OCI-LY7 (cell line): ENCODE results near the gene CRYZL1. TPM values are rescaled to one million over a fixed set of nuclear protein-coding genes. Genes with fewer than 3 reads are reported as not detected.

Experiments
- BruUV-seq: library from RNA; stranded (reverse); fragments of 400-500 nt; replicated peaks from 2 replicates; lab custom pipeline; 2021; lab: Mats Ljungman, UMichigan
- CTCF ChIA-PET: fragments of 300-600 bp; sonication (Branson Sonifier 250); formaldehyde crosslinking; loops from one replicate; lab custom pipeline; 2022; ENCODE audit warnings: antibody characterized with exemption; ENCODE audit not compliant: unreplicated experiment; lab: Charles Lee
- POLR2A ChIA-PET: fragments of 300-600 bp; sonication (Branson Sonifier 250); formaldehyde crosslinking; loops from one replicate; lab custom pipeline; 2022; ENCODE audit warnings: antibody characterized with exemption; lab: Charles Lee
- DNase-seq: peaks from one replicate; pipeline ENCODE4 v3.0.0-alpha.2; 2015; ENCODE audit warnings: low spot score
- H2AFZ ChIP-seq: fragments of 200-600 bp; sonication (generic), shearing (Covaris generic); 2 replicates; pipeline ENCODE4 v1.6.1; 2014; ENCODE audit warnings: mild to moderate bottlenecking, antibody characterized with exemption, low read length, moderate library complexity
- H3K27ac ChIP-seq: fragments of 200-600 bp; sonication (generic); 2 replicates; pipeline ENCODE4 v1.5.1; 2014; ENCODE audit warnings: mixed run types, low read depth, mild to moderate bottlenecking, moderate library complexity, low read length, inconsistent platforms; ENCODE audit not compliant: poor library complexity, severe bottlenecking
- H3K36me3 ChIP-seq: fragments of 200-600 bp; sonication (generic); 2 replicates; pipeline ENCODE4 v1.6.1; 2014; ENCODE audit warnings: mild to moderate bottlenecking, antibody characterized with exemption, low read length, moderate library complexity, mixed read lengths; ENCODE audit not compliant: insufficient read depth
- H3K4me1 ChIP-seq: fragments of 200-600 bp; sonication (generic); 2 replicates; pipeline ENCODE4 v1.5.1; 2014; ENCODE audit warnings: mild to moderate bottlenecking, low read length; ENCODE audit not compliant: insufficient read depth, poor library complexity, severe bottlenecking
- H3K4me2 ChIP-seq: fragments of 200-600 bp; sonication (generic); 2 replicates; pipeline ENCODE4 v1.6.1; 2014; ENCODE audit warnings: mild to moderate bottlenecking, low read length
- H3K4me3 ChIP-seq: fragments of 200-600 bp; sonication (generic); 2 replicates; pipeline ENCODE4 v1.5.1; 2014; ENCODE audit warnings: mild to moderate bottlenecking, low read depth, low read length; ENCODE audit not compliant: poor library complexity, severe bottlenecking
- H3K79me2 ChIP-seq: fragments of 200-600 bp; sonication (generic); 2 replicates; pipeline ENCODE4 v1.6.1; 2016; ENCODE audit warnings: low read depth, mild to moderate bottlenecking, low read length, moderate library complexity, mixed read lengths; ENCODE audit not compliant: insufficient read depth
- H3K9me2 ChIP-seq: fragments of 200-600 bp; sonication (generic); 2 replicates; pipeline ENCODE4 v1.6.1; 2016; ENCODE audit warnings: mild to moderate bottlenecking, low read length, mixed read lengths; ENCODE audit not compliant: insufficient read depth
- H3K9me3 ChIP-seq: fragments of 200-600 bp; sonication (generic); 2 replicates; pipeline ENCODE4 v1.6.1; 2014; ENCODE audit warnings: mild to moderate bottlenecking, mixed run types, low read length, mixed read lengths
- H4K20me1 ChIP-seq: fragments of 200-600 bp; sonication (generic); 2 replicates; pipeline ENCODE4 v1.6.1; 2014; ENCODE audit warnings: mild to moderate bottlenecking, antibody characterized with exemption, low read length, moderate library complexity, mixed read lengths; ENCODE audit not compliant: insufficient read depth
- EZH2phosphoT487 ChIP-seq: fragments of 200-600 bp; sonication (generic); IDR thresholded peaks from 2 replicates; pipeline ENCODE4 v1.6.1; 2018; ENCODE audit warnings: low read depth, borderline replicate concordance, mild to moderate bottlenecking, mixed run types, antibody characterized with exemption, low read length, moderate library complexity, mixed read lengths
- intact Hi-C: fragments of 100-400 bp; cut with micrococcal nuclease; formaldehyde crosslinking; loops from one replicate; pipeline ENCODE4 v1.10.0; 2022; ENCODE audit not compliant: unreplicated experiment
- total RNA-seq, 2 experiments: library from RNA; depleted of rRNA in 1 of 2; stranded (reverse); fragments of >200 nt in 1 of 2; shearing (Covaris generic) in 1 of 2; gene quantifications; 2 replicates each; pipeline ENCODE4 v1.2.3, GENCODE V29; 2014 to 2022
- TF ChIP-seq, protein P1 (sequence below): fragments of 200-600 bp; sonication (generic); conservative IDR thresholded peaks from 2 replicates; pipeline ENCODE4 v1.5.1; 2014; ENCODE audit warnings: mild to moderate bottlenecking, antibody characterized with exemption, low read length, moderate library complexity, mixed read lengths

CRYZL1 gene
- total RNA-seq, 2 experiments from 2014 or later = 26.4 to 37.9 TPM

DNA sequence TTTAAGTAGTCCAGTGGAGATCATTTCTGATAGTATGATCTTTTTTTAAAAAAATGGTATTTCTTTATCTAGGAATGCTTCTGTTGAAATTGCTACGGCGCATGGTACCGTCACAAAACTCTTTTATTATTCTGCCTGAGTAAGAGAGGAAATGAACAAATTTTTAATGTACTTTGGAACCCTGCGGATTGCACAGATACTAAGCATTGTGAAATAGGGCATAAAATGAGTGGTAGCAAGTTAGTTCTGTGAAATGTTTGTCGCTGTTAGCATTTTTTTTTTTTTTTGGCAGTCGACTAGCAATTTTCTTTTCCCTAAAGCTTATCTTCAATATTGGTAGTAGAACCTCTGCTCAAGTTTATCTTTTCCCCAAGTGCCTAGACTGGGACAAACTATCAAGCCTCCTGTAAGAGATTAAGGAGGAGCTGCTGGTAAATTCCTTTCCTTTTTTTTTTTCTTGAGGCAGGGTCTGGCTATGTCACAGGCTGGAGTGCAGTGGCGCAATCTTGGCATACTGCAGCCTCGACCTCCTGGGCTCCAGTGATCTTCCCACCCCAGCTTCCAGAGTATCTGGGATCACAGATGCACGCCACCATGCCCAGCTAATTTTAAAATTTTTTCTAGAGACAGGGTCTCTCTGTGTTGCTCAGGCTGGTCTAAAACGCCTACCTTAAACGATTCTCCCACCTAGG is 3.0 kb upstream of the CRYZL1 start:
- Histone ChIP-seq H3K4me1 (peaks cover 15% of the 10 kb centered on the region), H3K4me2 (no peak overlapping the region), H3K9me3 (no peaks in the 10 kb centered on the region), H2AFZ (no peak overlapping the region), H3K79me2 (peaks cover 11% of the 10 kb centered on the region; the same call in 1 of the 2 replicates), H3K36me3 (no peaks in the 10 kb centered on the region), H4K20me1 (no peaks in the 10 kb centered on the region), H3K4me3 (no peak overlapping the region), H3K9me2 (no peaks in the 10 kb centered on the region), H3K27ac (no peak overlapping the region)
- BruUV-seq = no TSS peak
- TF ChIP-seq EZH2phosphoT487 = no peak
- TF ChIP-seq, protein P1, sequence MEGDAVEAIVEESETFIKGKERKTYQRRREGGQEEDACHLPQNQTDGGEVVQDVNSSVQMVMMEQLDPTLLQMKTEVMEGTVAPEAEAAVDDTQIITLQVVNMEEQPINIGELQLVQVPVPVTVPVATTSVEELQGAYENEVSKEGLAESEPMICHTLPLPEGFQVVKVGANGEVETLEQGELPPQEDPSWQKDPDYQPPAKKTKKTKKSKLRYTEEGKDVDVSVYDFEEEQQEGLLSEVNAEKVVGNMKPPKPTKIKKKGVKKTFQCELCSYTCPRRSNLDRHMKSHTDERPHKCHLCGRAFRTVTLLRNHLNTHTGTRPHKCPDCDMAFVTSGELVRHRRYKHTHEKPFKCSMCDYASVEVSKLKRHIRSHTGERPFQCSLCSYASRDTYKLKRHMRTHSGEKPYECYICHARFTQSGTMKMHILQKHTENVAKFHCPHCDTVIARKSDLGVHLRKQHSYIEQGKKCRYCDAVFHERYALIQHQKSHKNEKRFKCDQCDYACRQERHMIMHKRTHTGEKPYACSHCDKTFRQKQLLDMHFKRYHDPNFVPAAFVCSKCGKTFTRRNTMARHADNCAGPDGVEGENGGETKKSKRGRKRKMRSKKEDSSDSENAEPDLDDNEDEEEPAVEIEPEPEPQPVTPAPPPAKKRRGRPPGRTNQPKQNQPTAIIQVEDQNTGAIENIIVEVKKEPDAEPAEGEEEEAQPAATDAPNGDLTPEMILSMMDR = no peak
- ChIA-PET CTCF (no interaction called here), POLR2A (no interaction called here)
- DNase-seq = no peak
- intact Hi-C loops = loop anchor here (5.0 kb wide), 2 partner anchors 378 to 428 kb away; partner anchors contain the start of genes MRPS6 and SLC5A3

DNA sequence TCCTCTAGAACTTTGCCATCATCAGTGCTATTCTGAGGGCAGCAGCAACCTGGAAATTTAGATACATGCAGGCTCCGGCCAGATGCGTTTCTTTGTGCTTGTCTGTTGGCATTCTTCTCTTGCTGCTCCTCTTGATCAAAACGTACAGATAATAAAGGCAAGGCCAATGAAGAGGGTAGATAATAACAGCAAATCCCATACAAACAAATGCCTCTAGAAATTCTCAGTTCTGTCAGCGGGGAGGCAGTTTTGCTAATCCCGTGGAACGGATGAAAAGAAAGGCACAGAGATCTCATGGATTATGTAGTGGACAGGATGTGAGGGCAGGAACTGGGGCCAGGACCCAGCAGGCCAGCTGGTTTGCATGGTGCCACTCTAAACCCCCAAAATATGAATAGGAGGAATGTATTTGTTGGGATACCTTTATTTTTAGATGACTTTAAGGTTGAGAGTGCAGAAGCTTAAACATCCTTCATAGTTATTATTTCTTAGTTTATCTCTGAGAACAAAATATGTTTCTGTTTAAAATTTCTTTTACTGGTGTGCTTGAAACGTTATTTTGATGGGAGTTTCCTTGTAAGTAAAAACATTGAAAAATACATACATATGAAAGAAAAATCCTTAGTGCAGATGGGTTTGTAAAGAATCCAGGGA is 2.2 kb upstream of the CRYZL1 start:
- no TSS peak for BruUV-seq
- no peak overlapping the region for H3K27ac ChIP-seq
- no peaks in the 10 kb centered on the region for H3K9me3 ChIP-seq
- peak overlapping the region; percentile 83 for H3K4me3 ChIP-seq
- peak; percentile 94; the same call in 1 of the 2 replicates for TF ChIP-seq EZH2phosphoT487
- TF ChIP-seq, protein P1 = no peak
- no peaks in the 10 kb centered on the region for H4K20me1 ChIP-seq
- CTCF ChIA-PET = no interaction called here
- H2AFZ ChIP-seq = peak overlapping the region; percentile 56; the same call in 1 of the 2 replicates
- H3K4me2 ChIP-seq = peak overlapping the region; percentile 80
- H3K79me2 ChIP-seq = peaks cover 11% of the 10 kb centered on the region; the same call in 1 of the 2 replicates
- intact Hi-C loops = loop anchor here (5.0 kb wide), 2 partner anchors 379 to 429 kb away; partner anchors contain the start of genes MRPS6 and SLC5A3
- no peak for DNase-seq
- no peaks in the 10 kb centered on the region for H3K9me2 ChIP-seq
- POLR2A ChIA-PET = no interaction called here
- H3K36me3 ChIP-seq = no peaks in the 10 kb centered on the region
- H3K4me1 ChIP-seq = peaks cover 15% of the 10 kb centered on the region
